AG09309 (cell line): ENCODE data around the gene RNF19B.
"Not testable (repeated sequence)": the region's sequence is repeated elsewhere in the genome, so short reads cannot be mapped to it uniquely, and the experiment has no call there.

Experiments
- DNase-seq: peaks from one replicate; pipeline ENCODE4 v3.0.0-alpha.2; 2010; ENCODE audit warnings: low read depth
- H3K4me3 ChIP-seq: 2 replicates; pipeline ENCODE4 v1.5.1; 2011; ENCODE audit warnings: mild to moderate bottlenecking, low read depth, low read length, moderate library complexity; ENCODE audit not compliant: control insufficient read depth
- TF ChIP-seq, protein P1 (sequence below): IDR thresholded peaks from 2 replicates; pipeline ENCODE4 v1.5.1; 2011; ENCODE audit warnings: mild to moderate bottlenecking, low read depth, low read length, inconsistent platforms; ENCODE audit not compliant: insufficient read depth, control insufficient read depth; ENCODE audit errors: missing control alignments

RNF19B gene

GRCh38 chr1:32917521-32917920 is 47.1 kb downstream of the RNF19B start:
- DNase-seq: no peak
- TF ChIP-seq, protein P1, sequence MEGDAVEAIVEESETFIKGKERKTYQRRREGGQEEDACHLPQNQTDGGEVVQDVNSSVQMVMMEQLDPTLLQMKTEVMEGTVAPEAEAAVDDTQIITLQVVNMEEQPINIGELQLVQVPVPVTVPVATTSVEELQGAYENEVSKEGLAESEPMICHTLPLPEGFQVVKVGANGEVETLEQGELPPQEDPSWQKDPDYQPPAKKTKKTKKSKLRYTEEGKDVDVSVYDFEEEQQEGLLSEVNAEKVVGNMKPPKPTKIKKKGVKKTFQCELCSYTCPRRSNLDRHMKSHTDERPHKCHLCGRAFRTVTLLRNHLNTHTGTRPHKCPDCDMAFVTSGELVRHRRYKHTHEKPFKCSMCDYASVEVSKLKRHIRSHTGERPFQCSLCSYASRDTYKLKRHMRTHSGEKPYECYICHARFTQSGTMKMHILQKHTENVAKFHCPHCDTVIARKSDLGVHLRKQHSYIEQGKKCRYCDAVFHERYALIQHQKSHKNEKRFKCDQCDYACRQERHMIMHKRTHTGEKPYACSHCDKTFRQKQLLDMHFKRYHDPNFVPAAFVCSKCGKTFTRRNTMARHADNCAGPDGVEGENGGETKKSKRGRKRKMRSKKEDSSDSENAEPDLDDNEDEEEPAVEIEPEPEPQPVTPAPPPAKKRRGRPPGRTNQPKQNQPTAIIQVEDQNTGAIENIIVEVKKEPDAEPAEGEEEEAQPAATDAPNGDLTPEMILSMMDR: no peak
- no peak overlapping the region for H3K4me3 ChIP-seq

DNA sequence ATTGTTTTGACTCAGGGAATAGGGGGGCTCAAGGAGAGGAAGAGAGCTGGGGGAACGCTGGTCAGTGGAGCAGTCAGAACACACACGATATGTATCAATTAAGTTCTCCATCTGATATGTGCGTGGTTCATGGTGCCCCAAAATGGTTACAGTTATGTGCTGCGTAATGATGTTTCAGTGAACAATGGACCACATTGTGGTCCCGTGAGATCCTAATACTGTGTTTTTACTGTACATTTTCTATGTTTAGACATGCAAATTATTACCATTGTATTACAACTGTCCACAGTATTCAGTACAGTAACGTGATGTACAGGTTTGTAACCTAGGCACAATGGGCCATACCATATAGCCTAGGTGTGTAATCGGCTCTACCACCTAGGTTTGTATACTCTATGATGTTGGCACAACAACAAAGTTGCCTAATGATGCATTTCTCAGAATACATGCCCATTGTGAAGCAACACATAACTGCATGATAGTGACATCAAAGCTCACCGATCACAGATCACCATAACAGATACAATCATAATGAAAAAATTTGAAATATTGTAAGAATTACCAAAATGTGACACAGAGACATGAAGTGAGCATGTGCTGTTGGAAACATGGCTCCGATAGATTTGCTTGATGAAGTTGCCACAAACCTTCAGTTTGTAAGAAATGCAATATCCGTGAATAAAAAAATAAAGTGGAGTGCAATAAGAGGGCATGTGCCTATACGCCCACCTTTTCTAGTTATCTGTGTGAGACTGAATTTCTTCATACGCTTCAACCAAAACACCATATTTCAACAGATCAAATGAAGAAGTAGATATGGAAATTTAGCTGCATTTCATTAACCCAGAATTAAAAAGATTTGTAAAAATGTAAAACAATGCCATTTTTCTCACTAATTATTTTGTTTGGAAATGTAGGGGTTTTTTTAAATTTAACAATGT is 48.6 kb downstream of the RNF19B start:
- no peak for DNase-seq
- H3K4me3 ChIP-seq: no peak overlapping the region
- TF ChIP-seq, protein P1: no peak

- DNase-seq: no peak
- TF ChIP-seq, protein P1: no peak
- H3K4me3 ChIP-seq: no peak overlapping the region
Observed at GRCh38 chr1:32910319-32910718, 54.3 kb downstream of the RNF19B start.

DNA sequence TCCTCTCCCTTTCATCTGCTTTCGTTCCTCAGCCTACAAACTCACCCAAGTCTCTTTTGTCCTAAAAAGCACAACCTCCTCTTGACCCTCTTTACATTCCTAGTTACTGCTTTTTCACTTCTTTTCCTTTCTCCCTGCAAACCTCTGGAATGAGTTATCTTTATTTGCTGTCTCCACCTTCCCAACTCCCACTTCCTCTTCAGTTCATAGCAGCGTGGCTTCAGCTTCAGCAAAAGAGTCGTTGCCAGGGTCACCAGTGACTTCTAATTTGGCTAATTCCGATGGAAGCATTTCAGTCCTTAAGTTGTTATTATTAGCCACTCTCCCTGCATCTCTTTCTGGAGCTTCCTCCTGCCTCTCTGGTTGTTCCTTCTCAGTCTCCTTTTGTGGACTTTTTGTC is 57.2 kb downstream of the RNF19B start:
- DNase-seq: peak; percentile 11
- no peak overlapping the region for H3K4me3 ChIP-seq
- TF ChIP-seq, protein P1: no peak

- no peak overlapping the region for H3K4me3 ChIP-seq
- TF ChIP-seq, protein P1: no peak
- DNase-seq: no peak
Observed at GRCh38 chr1:32906654-32907053, 58.0 kb downstream of the RNF19B start.

- DNase-seq, H3K4me3 ChIP-seq: not testable (repeated sequence)
Observed at GRCh38 chr1:32905588-32905987, 59.0 kb downstream of the RNF19B start.

GRCh38 chr1:32904797-32905196 is 59.8 kb downstream of the RNF19B start:
- no peak for DNase-seq
- TF ChIP-seq, protein P1: no peak

More at GRCh38 chr1:32904797-32905196, 59.8 kb downstream of the RNF19B start:
- H3K4me3 ChIP-seq: no peak overlapping the region
